Lower leg skin (tissue), 4 donors: ENCODE measurements around the gene HPS4. TPM values are rescaled to one million over a fixed set of nuclear protein-coding genes. Genes with fewer than 3 reads are reported as not detected.

Source experiments
- DNase-seq, 2 donors: peaks; one replicate each; pipeline ENCODE4 v3.0.0-alpha.2; 2019; ENCODE audit warnings: low spot score in 2 of 2
- H3K4me3 ChIP-seq: fragments of 200-600 bp; sonication (generic); 2 replicates; pipeline ENCODE4 v1.5.1; 2017; ENCODE audit warnings: mild to moderate bottlenecking, low read depth; ENCODE audit not compliant: poor library complexity, severe bottlenecking
- CTCF ChIP-seq, 3 donors: fragments of 450-650 bp; IDR thresholded peaks; one replicate each; pipeline ENCODE4 v1.5.1; 2016; ENCODE audit warnings: antibody characterized with exemption in 3 of 3, mild to moderate bottlenecking in 3 of 3, moderate library complexity in 2 of 3
- POLR2A ChIP-seq, 2 donors: fragments of 450-650 bp; IDR thresholded peaks; one replicate each; pipeline ENCODE4 v1.6.1; 2016 to 2017; ENCODE audit warnings: antibody characterized with exemption in 2 of 2, mild to moderate bottlenecking in 1 of 2, moderate library complexity in 1 of 2
- WGBS, 2 donors: methylation state at CpG; one replicate each; pipeline ENCODE4 v1.1.5; 2018; 5-methylcytosine and 5-hydroxymethylcytosine counted together
- intact Hi-C: fragments of 100-400 bp; cut with DNase I; formaldehyde crosslinking; loops from one replicate; pipeline ENCODE4 v1.15.0; 2023; ENCODE audit warnings: low total_unique reads
- total RNA-seq, 4 donors: library from RNA; depleted of rRNA; stranded (reverse); fragments of >200 nt; gene quantifications; one replicate each; pipeline ENCODE4 v1.1.0, GENCODE V29; 2016

The HPS4 gene
- total RNA-seq, 4 donors from 2014 or later, result 40.5 to 68.0 (median 47.5) TPM

- peak in 1 of 2 donors; percentile 9 for DNase-seq
- no peak for TF ChIP-seq POLR2A (IDR thresholded peaks at IDR 0.05)
- TF ChIP-seq CTCF (IDR thresholded peaks at IDR 0.05), result no peak
- intact Hi-C loops, result loop anchor here (10.0 kb wide), 1 partner anchor 65 kb away; no protein-coding TSS in a partner anchor
- WGBS, 2 donors, result 47 to 61% methylated on average over 6 of the region's 6 CpGs
- H3K4me3 ChIP-seq, result no peak overlapping the region
Observed at GRCh38 chr22:26460202-26460601, 23.4 kb downstream of the HPS4 start.

- intact Hi-C loops, result no loop called here
- TF ChIP-seq CTCF (IDR thresholded peaks at IDR 0.05) (no peak), POLR2A (IDR thresholded peaks at IDR 0.05) (no peak)
- 94 to 95% methylated on average over 26 of the region's 26 CpGs for WGBS, 2 donors
- H3K4me3 ChIP-seq, result no peak overlapping the region
- DNase-seq, result peak in 1 of 2 donors; percentile 49
Observed at GRCh38 chr22:26457661-26458272, 25.8 kb downstream of the HPS4 start.

- TF ChIP-seq CTCF (IDR thresholded peaks at IDR 0.05), result no peak
- TF ChIP-seq POLR2A (IDR thresholded peaks at IDR 0.05), result no peak
- no peak overlapping the region for H3K4me3 ChIP-seq
- intact Hi-C loops, result no loop called here
- peak in 1 of 2 donors; percentile 23 for DNase-seq
- WGBS, 2 donors, result 89 to 90% methylated on average over 5 of the region's 5 CpGs
Observed at GRCh38 chr22:26453812-26454500, 29.6 kb downstream of the HPS4 start.

- peak in 1 of 2 donors; percentile 76 for DNase-seq
- intact Hi-C loops, result no loop called here
- H3K4me3 ChIP-seq, result no peak overlapping the region
- WGBS, 2 donors, result 90 to 92% methylated on average over 9 of the region's 9 CpGs
- TF ChIP-seq POLR2A (IDR thresholded peaks at IDR 0.05) (no peak), CTCF (IDR thresholded peaks at IDR 0.05) (no peak)
Observed at GRCh38 chr22:26453216-26453615, 30.4 kb downstream of the HPS4 start.

GRCh38 chr22:26452236-26453016 lies 31.2 kb downstream of the HPS4 start:
- peak in 1 of 2 donors; percentile 40 for DNase-seq
- H3K4me3 ChIP-seq, result no peak overlapping the region
- TF ChIP-seq CTCF (IDR thresholded peaks at IDR 0.05) (no peak), POLR2A (IDR thresholded peaks at IDR 0.05) (no peak)
- WGBS, 2 donors, result 90 to 93% methylated on average over 23 of the region's 23 CpGs
- intact Hi-C loops, result no loop called here
